ENCODE measurements around the gene SBNO1. TPM values are rescaled to one million over a fixed set of nuclear protein-coding genes. Genes with fewer than 3 reads are reported as not detected.

The SBNO1 gene
- total RNA-seq, 1 donor = 41.0 TPM

DNA sequence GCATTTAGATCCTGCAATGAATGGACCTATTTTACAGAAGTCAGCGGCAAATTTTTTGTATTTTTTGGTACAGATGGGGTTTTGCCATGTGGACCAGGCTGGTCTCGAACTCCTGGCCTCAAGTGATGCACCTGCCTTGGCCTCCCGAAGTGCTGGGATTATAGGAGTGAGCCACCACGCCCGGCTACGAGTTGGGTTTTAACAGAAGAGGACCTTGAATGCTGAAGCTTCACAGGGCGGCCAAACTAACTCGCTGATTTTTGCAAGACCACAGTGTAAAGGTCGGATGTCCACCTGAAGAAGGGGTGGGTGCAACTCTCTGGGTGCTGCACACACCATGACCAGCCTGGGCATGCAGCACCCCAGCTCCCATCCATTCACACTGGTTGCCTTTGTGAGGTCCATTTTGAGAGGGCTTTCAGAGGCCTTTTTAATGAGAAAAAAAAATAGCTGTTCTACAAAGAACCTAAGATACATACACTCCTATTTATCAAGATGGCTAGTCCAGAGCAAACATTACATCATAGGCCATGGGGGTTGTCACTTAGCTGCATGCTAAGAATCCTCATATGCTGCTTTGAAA is 71.4 kb downstream of the SBNO1 start:
- TF ChIP-seq, protein P1, sequence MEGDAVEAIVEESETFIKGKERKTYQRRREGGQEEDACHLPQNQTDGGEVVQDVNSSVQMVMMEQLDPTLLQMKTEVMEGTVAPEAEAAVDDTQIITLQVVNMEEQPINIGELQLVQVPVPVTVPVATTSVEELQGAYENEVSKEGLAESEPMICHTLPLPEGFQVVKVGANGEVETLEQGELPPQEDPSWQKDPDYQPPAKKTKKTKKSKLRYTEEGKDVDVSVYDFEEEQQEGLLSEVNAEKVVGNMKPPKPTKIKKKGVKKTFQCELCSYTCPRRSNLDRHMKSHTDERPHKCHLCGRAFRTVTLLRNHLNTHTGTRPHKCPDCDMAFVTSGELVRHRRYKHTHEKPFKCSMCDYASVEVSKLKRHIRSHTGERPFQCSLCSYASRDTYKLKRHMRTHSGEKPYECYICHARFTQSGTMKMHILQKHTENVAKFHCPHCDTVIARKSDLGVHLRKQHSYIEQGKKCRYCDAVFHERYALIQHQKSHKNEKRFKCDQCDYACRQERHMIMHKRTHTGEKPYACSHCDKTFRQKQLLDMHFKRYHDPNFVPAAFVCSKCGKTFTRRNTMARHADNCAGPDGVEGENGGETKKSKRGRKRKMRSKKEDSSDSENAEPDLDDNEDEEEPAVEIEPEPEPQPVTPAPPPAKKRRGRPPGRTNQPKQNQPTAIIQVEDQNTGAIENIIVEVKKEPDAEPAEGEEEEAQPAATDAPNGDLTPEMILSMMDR (IDR thresholded peaks at IDR 0.05; ENCODE audit: insufficient read depth, low read depth, low read length) = no peak
- DNase-seq (ENCODE audit: low read depth) = no peak
- H3K4me3 ChIP-seq (ENCODE audit: low read depth, low read length) = no peak overlapping the region

DNA sequence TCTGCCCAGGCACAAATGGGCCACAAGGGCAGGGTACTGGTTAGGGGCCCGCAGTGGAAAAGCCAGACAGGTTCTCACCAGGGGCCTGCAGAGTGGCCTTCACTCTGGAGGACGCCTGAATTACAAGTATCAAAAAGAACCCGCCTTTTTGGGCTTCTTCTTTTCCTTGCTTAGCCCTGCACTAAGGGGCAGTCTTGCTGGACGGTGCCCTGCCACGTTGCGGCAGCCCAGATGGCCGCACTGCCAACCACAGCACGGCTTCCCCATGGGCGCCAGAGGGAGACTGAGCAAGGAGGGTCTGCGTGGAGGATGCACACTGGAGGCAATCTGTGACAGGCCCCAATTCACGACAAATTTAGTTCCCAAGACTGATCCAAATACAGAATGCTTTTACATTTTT is 74.7 kb downstream of the SBNO1 start:
- TF ChIP-seq, protein P1 (IDR thresholded peaks at IDR 0.05; ENCODE audit: insufficient read depth, low read depth, low read length) = no peak
- no peak overlapping the region for H3K4me3 ChIP-seq (ENCODE audit: low read depth, low read length)
- DNase-seq (ENCODE audit: low read depth) = no peak

DNA sequence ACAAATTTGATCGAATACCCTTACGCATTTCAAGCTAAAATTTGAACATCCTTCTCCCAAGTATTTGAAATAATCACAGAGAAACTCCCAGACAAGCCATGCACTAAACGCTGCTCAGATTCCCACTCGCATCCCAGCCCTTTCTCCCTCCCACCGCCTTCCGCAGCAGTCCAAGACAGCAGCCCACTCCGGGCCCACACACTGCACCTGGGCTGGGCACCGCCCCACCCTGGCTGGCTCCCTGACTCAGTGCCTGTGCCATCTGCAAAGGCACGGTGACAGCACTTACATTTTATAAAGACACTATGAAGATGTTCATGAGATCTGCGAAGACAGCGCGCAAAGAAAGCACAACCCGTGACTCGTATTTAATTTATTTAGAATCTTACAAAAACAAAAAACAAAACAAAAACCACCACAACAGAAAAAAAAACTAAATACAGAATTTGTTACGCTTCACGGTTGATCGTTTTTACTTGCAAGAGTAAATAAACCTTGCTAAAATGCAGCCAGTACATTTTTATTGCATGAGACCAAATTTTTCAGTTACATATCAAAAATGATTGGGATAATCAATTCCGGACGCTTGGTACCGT is 75.8 kb downstream of the SBNO1 start:
- DNase-seq (ENCODE audit: low read depth) = no peak
- TF ChIP-seq, protein P1 (IDR thresholded peaks at IDR 0.05; ENCODE audit: insufficient read depth, low read depth, low read length) = no peak
- H3K4me3 ChIP-seq (ENCODE audit: low read depth, low read length) = no peak overlapping the region

DNA sequence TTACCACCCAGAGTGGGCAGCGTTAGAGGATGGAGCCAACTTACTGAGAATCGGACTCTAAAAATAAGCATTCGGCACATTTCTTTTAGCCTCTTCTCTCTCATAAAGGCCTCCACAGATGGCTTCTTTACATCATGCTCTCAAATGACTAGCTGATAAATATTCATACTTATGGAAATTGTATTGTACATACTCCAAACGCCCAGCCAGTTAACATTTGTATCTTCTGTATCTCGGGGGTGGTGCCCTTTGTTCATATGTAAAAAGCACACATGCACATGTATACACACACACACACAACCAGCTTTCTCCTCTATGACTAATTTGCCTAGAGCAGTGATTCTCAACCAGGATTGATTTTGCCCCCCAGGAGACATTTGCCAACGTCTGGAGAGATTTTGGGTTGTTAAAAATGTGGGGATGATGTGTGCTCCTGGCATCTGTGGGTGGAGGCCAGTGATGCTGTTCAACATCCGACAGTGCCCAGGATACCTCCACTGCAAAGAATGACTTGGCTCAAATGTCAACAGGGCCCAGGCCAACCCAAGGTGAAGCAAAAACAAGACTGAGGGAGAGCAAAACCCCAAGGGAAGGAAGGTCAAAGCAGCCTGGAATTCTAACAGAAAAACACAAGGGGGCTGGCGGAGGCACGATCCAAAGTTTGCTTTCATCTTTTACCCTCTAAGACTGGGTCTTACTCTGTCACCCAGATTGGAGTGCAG is 77.8 kb downstream of the SBNO1 start:
- TF ChIP-seq, protein P1 (IDR thresholded peaks at IDR 0.05; ENCODE audit: insufficient read depth, low read depth, low read length) = no peak
- DNase-seq (ENCODE audit: low read depth) = no peak
- H3K4me3 ChIP-seq (ENCODE audit: low read depth, low read length) = no peak overlapping the region

DNA sequence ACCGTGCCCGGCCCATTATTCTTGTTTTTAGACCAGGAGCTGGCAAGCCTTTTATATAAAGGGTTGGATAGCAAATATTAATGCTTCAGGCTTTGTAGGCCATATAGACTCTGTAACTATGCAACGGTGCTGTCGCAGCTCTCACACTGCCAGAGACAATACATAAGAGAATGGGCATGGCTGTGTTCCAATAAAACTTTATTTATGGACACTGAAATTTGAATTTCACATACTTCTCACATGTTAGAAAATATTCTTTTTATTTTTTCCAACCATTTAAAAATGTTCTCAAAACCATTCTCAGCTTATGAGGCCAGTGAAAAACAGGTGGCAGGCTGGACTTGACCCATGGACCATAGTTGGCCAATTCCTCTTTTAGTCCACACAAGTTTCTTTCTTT is 80.0 kb downstream of the SBNO1 start:
- TF ChIP-seq, protein P1 (IDR thresholded peaks at IDR 0.05; ENCODE audit: insufficient read depth, low read depth, low read length) = no peak
- no peak overlapping the region for H3K4me3 ChIP-seq (ENCODE audit: low read depth, low read length)
- no peak for DNase-seq (ENCODE audit: low read depth)

DNA sequence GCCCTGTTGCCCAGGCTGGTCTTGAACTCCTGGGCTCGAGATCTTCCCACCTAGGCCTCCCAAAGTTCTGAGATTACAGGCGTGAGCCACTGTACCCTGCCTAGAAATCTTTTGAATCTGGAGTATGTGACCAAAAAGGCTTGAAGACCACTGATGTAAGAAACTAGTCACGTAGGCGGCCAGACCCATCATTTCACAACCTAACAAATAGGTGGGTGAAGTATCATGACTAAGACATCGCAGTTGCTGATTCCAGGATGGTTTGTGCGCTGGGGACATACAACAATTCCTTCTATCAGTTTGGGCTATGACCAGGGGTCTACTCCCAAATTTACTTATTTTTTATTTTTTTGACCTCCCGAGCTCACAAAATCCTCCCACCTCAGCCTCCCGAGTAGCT is 81.2 kb downstream of the SBNO1 start:
- no peak overlapping the region for H3K4me3 ChIP-seq (ENCODE audit: low read depth, low read length)
- TF ChIP-seq, protein P1 (IDR thresholded peaks at IDR 0.05; ENCODE audit: insufficient read depth, low read depth, low read length) = no peak
- no peak for DNase-seq (ENCODE audit: low read depth)
